GM21576 (cell line): ENCODE measurements around the gene HNRNPR.

Source experiments
- ATAC-seq: cut with Tn5 transposase; IDR thresholded peaks from one replicate; pipeline ENCODE4 v1.9.1; 2021; ENCODE audit warnings: mild to moderate bottlenecking, moderate library complexity; ENCODE audit not compliant: unreplicated experiment

The HNRNPR gene

DNA sequence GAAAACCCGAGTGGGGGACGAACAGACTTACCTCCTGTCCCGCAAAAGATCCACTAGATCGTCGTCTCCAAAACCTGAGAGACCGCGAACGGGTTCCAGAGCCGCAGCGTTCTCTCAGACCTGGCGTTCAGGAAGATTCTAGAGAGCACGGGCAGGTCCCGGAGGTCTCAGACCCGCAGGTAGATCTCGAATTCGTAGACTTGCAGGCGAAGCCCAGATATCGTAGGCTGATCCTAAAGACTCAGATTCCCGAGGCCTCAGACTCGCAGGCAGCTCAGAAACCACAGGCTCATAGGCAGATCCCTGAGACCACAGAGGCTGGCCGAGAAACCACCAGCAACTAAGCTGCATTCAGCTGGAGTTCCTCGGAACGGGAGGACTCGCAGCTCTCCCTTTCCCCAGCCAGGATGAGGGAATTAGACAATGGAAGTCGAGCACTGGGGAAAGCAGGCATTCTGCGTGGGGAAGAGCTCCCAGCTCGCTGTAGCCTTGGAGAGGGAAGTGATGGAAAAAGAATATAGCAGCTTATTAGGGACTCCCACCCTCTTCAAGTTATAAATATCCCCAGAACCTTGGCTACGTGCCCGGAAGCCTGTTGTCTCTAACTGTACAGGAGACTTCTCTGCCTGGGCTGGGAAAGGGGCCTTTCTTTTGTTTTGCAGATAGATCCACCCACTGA lies 25.4 kb upstream of the HNRNPR start, which contains the start of gene ZNF436:
Gene ZNF436 (minus strand): TSS at position 502 of the 679 bp plus-strand sequence. CDS start 1,831 bp downstream, outside the sequence.
- ATAC-seq, result no peak

DNA sequence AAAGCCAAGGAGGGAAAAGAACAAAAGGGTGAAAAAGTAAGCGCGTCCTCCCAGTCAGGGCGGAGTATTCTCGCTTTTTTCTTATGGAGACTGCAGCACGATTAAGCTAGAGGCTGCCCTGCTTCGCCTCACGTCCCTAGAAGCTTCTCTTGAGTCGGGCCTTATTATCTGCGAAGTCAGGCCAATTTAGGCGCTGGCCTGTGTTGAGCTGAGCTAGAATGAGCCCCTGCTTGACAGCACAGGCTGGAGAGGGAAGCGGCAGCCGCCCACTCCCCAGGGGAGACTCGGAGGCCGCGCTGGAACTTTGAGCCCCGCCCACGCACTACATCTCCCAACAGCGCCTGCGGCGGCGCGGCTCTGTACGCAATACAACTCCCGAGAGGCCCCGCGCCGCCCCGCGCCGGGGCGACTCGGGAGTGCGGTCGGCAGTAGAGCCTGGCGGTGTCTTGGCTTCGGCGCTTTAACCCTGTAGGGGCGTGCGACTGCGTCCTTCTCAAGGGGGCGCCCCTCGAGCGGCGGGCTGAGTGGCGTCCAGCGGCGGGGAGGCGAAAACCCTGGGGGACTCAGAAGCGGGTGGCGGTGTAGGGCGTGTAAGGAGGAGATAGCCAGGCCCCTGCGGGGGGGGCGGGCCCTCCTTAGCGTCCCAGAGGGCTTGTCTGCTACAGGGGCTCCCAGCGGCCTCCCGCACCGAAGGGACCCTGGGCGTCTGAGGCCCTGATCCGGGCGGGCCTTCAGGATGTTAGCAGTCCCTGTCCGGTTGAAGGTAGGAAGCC lies 24.7 kb upstream of the HNRNPR start:
- peak; percentile 61 for ATAC-seq

- peak; percentile 89 for ATAC-seq
Observed at GRCh38 chr1:23367791-23368561, 23.9 kb upstream of the HNRNPR start.

- ATAC-seq, result no peak
Observed at GRCh38 chr1:23367451-23367790, 23.3 kb upstream of the HNRNPR start.

DNA sequence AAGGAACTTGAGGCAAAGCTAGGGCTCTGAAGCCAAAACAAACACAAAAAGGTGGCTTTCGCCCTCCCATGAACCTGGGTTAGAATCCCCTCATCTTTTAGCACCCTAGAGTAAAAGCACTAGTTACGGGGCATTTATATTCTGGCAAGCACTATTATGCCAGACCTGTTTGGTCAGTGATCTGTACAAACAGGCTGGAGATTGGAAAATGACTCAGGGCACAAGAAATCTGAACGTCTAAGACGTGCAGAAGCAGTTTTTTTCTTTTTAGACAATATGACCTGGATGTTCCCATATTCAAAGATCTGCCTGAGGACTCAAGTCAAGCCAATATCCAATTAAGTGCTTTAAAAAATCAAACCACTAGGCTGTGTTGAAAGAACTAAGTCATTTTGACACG lies 22.5 kb upstream of the HNRNPR start:
- no peak for ATAC-seq

DNA sequence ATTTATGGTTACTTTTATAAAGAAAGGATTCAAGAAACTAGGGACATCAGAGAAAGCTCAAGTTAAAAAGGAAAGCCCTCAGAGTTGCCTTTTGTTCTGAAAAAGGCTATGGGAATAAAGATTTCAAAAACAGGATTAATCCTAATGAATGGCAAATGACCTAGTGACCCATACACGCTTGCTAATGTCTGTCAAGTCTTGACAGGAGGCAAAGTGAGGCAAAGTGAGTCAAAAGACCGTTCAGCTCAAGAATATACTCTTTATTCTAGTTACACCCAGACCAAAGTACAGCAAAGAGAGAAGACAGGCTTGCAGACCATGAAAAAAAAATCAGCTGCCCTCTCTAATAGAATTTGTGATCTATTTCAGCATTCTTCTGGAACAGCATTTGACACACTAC lies 22.1 kb upstream of the HNRNPR start:
- no peak for ATAC-seq

DNA sequence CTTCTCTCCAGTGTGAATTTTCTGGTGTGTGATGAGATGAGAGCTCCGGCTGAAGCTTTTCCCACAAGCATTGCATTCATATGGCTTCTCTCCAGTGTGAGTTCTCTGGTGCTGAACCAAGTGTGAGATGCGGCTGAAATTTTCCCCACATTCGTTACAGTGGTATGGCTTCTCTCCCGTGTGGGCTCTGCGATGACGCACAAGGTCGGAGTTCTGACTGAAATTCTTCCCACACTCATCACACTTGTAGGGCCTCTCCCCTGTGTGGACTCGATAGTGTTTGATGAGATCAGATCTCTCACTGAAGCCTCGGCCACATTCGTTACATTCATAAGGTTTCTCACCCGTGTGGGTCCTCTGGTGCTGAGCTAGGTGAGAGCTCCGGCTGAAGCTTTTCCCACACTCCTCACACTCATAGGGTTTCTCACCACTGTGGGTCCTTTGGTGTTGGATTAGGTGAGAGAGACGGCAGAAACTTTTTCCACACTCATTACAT lies 18.2 kb upstream of the HNRNPR start:
- ATAC-seq, result no peak

GRCh38 chr1:23358310-23358875 lies 14.3 kb upstream of the HNRNPR start:
- no peak for ATAC-seq

DNA sequence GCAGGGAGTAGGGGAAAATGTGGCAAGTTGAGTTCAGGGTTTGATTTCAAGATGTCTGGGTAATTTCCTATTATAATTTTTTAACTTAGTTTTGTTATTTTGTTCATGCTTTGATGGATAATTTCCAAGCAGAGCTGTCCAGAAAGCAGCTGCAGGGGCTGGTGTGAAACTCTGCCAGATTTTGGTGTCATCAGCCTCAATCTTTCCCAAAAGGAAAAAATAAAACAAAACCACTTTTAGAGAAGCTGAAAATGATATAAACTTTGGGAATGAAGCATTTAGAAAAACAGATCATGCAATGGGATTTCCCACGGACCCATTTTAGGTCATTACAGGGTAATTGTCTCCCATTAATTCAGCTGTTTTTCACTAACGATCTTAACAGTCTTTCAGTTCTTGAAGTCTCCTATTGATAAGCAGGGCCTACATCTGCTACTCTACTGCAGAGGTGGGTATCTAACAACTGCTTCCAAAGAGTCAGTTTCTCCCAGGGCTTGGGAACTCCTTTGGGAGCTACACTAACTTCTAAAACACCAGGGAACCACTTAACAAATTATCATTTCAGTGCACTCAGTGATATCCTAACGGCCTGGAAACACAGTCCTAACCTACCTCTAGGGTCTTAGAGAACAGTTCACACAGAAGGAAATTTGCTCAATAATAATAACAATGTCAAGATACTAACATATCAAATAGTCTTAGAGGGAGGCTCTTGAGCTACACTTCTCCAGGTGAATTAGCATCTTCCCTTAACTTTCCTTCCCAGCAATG lies 13.2 kb upstream of the HNRNPR start:
- ATAC-seq, result no peak

DNA sequence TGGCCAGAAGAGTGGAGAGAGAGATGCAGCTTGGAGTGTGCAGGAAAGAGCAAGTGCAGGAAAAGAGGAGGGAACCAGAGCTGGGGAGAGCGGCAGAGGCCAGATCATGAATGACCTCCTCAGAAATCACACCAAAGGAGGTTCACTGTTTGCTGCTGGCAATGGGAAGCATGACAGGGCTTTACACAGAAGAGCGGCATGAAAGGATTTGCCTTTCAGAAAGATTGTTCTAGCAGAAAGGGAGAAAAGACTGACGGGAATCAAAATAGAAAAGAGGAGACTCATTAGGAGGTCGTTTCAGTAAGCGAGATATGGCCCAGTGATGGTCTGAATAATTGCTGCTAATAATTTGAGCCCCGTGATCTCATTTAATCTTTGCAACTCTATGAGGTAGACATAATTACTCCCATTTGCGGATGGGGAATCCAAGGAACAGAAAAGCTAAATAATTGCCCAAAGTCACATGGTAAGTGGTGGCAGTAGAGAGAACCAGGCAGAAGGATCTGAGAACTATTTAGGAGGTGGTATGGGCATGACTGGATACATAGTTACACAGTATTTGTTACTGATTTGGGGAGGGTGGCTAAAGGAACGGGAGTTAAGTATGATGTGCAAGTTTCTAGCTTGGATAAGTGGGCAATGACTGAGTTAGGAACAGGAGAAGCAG lies 12.5 kb upstream of the HNRNPR start:
- no peak for ATAC-seq

GRCh38 chr1:23354245-23354644 lies 10.2 kb upstream of the HNRNPR start:
- ATAC-seq, result no peak

- ATAC-seq, result no peak
Observed at GRCh38 chr1:23352096-23352695, 8.1 kb upstream of the HNRNPR start.

DNA sequence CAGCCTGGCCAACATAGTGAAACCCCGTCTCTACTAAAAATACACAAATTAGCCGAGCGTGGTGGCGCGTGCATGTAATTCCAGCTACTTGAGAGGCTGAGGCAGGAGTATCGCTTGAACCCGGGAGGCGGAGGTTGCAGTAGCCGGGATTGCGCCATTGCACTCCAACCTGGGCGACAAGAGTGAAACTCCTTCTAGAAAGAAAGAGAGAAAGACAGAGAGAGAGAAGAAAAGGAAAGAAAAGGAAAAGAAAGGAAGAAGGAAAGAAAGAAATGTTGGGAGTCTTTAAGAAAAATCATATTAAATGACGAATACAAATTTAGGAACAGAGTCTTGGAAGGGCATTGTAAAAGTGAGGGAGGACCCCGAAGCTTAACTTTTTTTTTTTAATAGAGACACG lies 1.8 kb upstream of the HNRNPR start:
- no peak for ATAC-seq

DNA sequence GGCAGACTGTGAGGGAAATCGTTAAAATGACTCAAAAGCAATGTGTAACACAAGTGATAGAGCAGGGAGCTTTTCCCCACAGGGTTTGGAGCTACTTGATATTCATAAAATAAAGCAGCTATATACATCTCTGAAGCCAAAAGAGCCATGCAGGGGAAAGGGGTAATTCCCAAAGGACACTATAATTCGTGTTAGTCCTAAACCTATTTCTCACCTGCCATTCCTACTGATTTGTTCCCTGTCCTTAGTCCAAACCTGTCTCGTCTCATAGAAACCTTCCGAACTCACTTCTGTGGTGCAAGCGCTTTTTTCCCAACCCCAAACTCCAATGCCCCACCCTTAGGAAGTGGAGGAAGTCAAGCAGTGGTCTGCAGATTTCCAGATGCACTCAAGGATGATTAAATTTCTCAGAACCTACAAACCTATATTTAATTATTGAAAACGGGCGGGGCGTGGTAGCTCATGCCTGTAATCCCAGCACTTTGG lies 946 bp upstream of the HNRNPR start:
- ATAC-seq, result no peak

- ATAC-seq, result peak; percentile 10
Observed at GRCh38 chr1:23343221-23344110, 618 bp downstream of the HNRNPR start.

DNA sequence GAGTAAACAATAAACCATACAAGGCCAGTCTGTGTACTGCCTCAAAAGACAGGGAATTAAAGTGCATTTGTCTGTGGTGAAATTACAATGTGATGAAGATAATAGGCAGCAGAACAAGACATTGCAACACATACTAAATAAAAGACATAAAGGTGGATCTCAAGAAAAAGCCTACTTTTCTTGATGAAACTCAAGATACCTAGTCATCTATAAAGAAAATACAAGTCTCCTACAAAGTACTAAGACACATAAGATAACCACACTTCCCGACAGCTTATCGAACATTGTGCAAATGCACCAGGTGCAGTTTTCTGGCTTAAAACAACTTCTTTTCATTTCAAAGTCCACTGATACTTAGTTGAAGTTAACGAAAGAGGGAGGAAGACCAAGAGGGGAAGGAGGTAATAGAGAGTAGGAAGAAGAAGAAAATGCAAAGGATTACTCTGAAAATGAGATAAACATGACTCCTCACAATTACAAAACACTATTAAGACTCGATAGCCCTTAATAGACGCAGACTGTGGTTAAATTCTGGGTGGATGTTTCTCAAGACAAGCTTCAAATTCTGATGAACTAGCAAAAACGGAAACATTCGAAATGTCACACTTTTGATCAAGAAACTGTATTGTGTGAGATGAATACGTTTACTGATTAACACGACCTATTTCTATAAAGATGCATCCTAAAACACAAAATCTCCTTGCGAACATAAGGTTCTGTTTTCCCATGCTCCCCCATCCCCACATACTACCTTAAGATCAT lies 2.0 kb downstream of the HNRNPR start:
- no peak for ATAC-seq

- ATAC-seq, result no peak
Observed at GRCh38 chr1:23339632-23340031, 4.5 kb downstream of the HNRNPR start.

DNA sequence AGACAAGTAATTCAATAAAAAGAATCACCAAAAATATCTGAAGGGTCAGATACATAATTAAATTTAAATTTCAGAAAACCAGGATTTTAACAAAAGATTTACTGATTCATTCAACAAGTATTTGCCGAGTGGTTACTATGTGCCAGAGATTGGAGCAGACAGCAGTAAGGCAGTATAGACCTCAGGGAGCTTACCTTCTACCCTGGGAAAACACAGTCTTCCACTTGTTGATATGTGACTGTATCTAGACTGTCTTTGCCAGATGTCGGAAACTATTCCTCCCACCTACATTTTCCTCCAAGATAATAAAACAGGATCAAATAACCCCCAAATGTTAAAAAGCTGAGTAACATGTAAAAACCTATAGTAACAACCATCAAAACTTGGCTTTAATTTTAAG lies 6.2 kb downstream of the HNRNPR start:
- no peak for ATAC-seq
